PFSK-1 (cell line): ENCODE data around the gene ZBTB7A.

ENCODE experiments used
- POLR2AphosphoS5 ChIP-seq: IDR thresholded peaks from 2 replicates; pipeline ENCODE4 v1.6.1; 2012; ENCODE audit warnings: low read depth, mild to moderate bottlenecking, control low read depth, low read length, moderate library complexity
- TAF1 ChIP-seq: IDR thresholded peaks from 2 replicates; pipeline ENCODE4 v1.6.1; 2012; ENCODE audit warnings: low read length, control low read depth, borderline replicate concordance; ENCODE audit not compliant: insufficient read depth

DNA sequence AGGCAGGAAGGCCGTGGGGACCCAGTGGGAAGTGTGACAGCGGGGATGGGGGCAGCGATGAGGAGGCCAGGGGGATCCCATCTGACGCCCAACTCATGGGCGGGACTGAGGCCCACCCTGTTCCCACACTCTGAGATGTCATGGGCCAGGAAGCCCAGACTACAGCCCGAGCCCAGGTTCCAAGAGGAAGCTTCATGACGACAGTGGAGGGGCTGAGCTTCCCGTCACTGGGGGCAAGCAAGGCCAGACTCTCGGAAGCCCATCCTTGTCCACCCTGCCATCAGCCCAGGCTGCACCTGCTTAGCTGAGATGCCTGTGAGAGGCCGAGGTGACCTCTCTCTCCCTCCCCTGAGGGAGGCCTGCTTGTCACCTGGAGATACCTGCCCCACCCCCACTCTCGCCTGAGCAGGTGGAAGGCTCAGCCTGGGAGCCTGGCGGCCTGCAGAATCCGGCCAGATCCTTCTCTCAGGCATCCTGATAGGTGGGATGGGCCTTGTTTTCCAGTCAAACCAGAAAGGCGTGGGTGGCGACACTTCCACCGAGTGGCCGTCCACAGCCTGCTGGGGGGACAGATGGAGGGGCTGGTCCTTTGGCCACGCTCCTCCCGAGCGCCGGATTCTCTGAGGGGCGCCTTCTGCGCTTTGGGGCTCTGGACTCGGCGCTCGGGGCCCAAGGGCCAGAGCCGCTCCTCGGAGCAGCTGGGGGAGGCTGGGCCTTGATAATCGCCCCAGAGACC is 4.8 kb downstream of the ZBTB7A start:
- TF ChIP-seq POLR2AphosphoS5 (no peak), TAF1 (no peak)
